Cardiac muscle cell (in vitro differentiated cells and primary cell): Measurements from ENCODE around the gene FCHO1. TPM values are rescaled to one million over a fixed set of nuclear protein-coding genes. Genes with fewer than 3 reads are reported as not detected.

Experiments
- DNase-seq, 2 donors: peaks; one replicate each; pipeline versions ENCODE4 v3.0.0 to v3.0.0-alpha.2; 2010 to 2017; ENCODE audit warnings: low read depth in 1 of 2, low spot score in 1 of 2
- H3K27ac ChIP-seq: fragments of 200-600 bp; sonication (generic); 2 replicates; pipeline ENCODE4 v1.5.1; 2016
- H3K27me3 ChIP-seq: fragments of 200-600 bp; sonication (generic); 2 replicates; pipeline ENCODE4 v1.6.0; 2016; ENCODE audit warnings: control low read depth
- H3K36me3 ChIP-seq: fragments of 200-600 bp; sonication (generic); 2 replicates; pipeline ENCODE4 v1.5.1; 2016; ENCODE audit warnings: control low read depth
- H3K4me1 ChIP-seq: fragments of 200-600 bp; sonication (generic); 2 replicates; pipeline ENCODE4 v1.8.1; 2017; ENCODE audit warnings: low read depth, mild to moderate bottlenecking, mixed run types
- H3K4me3 ChIP-seq: fragments of 200-600 bp; sonication (generic); 2 replicates; pipeline ENCODE4 v1.5.1; 2016; ENCODE audit warnings: mild to moderate bottlenecking
- H3K9me3 ChIP-seq: fragments of 200-600 bp; sonication (generic); 2 replicates; pipeline ENCODE4 v1.5.1; 2017; ENCODE audit warnings: low read depth, mild to moderate bottlenecking, control low read depth
- CTCF ChIP-seq: IDR thresholded peaks from 2 replicates; pipeline ENCODE4 v1.5.1; 2012; ENCODE audit warnings: low read depth, mild to moderate bottlenecking, low read length
- polyA plus RNA-seq: library from polyadenylated mRNA; unstranded; fragments of >200 nt; fragmentation: Nextera tagmentation; extraction: Ambion mirVana; gene quantifications from 2 replicates; pipeline ENCODE4 v1.2.1, GENCODE V29; 2016
- total RNA-seq: library from RNA; depleted of rRNA; stranded (reverse); fragments of >200 nt; gene quantifications from 2 replicates; pipeline ENCODE4 v1.2.3, GENCODE V29; 2016

Gene FCHO1
- total and polyA plus RNA-seq, 2 experiments from 2014 or later: 2.5 to 3.1 TPM

- Histone ChIP-seq H3K27ac (no peak overlapping the region), H3K4me1 (no peaks in the 10 kb centered on the region), H3K9me3 (no peaks in the 10 kb centered on the region), H3K36me3 (no peaks in the 10 kb centered on the region), H3K4me3 (no peak overlapping the region), H3K27me3 (no peaks in the 10 kb centered on the region)
- no peak for TF ChIP-seq CTCF
- DNase-seq: no peak
Measured at GRCh38 chr19:17824339-17824738, 73.1 kb downstream of the FCHO1 start.

- no peaks in the 10 kb centered on the region for H3K4me1 ChIP-seq
- no peaks in the 10 kb centered on the region for H3K9me3 ChIP-seq
- no peak for DNase-seq
- H3K27ac ChIP-seq: no peak overlapping the region
- TF ChIP-seq CTCF: no peak
- no peaks in the 10 kb centered on the region for H3K27me3 ChIP-seq
- H3K4me3 ChIP-seq: no peak overlapping the region
- no peaks in the 10 kb centered on the region for H3K36me3 ChIP-seq
Measured at GRCh38 chr19:17826508-17827056, 75.3 kb downstream of the FCHO1 start.

GRCh38 chr19:17829855-17830566 is 78.7 kb downstream of the FCHO1 start:
- H3K36me3 ChIP-seq: no peaks in the 10 kb centered on the region
- peak; percentile 31 to 69 for DNase-seq
- H3K27ac ChIP-seq: peak overlapping the region; percentile 15
- peak overlapping the region; percentile 15 for H3K4me3 ChIP-seq
- no peaks in the 10 kb centered on the region for H3K27me3 ChIP-seq
- H3K4me1 ChIP-seq: no peaks in the 10 kb centered on the region
- TF ChIP-seq CTCF: no peak
- no peaks in the 10 kb centered on the region for H3K9me3 ChIP-seq

- H3K9me3 ChIP-seq: no peaks in the 10 kb centered on the region
- H3K4me1 ChIP-seq: no peaks in the 10 kb centered on the region
- H3K4me3 ChIP-seq: peak overlapping the region; percentile 15
- peak; percentile 67 to 86 for DNase-seq
- peak overlapping the region; percentile 15 for H3K27ac ChIP-seq
- H3K27me3 ChIP-seq: no peaks in the 10 kb centered on the region
- no peak for TF ChIP-seq CTCF
- no peaks in the 10 kb centered on the region for H3K36me3 ChIP-seq
Measured at GRCh38 chr19:17830567-17831418, 79.5 kb downstream of the FCHO1 start.

- no peak overlapping the region for H3K4me3 ChIP-seq
Measured at GRCh38 chr19:17831419-17831888, 80.2 kb downstream of the FCHO1 start.

More at GRCh38 chr19:17831419-17831888, 80.2 kb downstream of the FCHO1 start:
- H3K27ac ChIP-seq: no peak overlapping the region
- TF ChIP-seq CTCF: no peak
- H3K27me3 ChIP-seq: no peaks in the 10 kb centered on the region
- H3K4me1 ChIP-seq: no peaks in the 10 kb centered on the region
- H3K9me3 ChIP-seq: no peaks in the 10 kb centered on the region
- no peaks in the 10 kb centered on the region for H3K36me3 ChIP-seq
- DNase-seq: no peak
